Stimulated activated naive CD8-positive, alpha-beta T cell treated with anti-CD3 and anti-CD28 coated beads, Interleukin-15, amount 100 ng/mL, for 72 hours (primary cell): Measurements from ENCODE around the gene CLDN10.
"Not testable (repeated sequence)": the region's sequence is repeated elsewhere in the genome, so short reads cannot be mapped to it uniquely, and the experiment has no call there.

ENCODE experiments used
- ATAC-seq: fragments of 150-1000 bp; cut with Tn5 transposase; 2 replicates; pipeline ENCODE4 v1.10.0; 2021; ENCODE audit warnings: mild to moderate bottlenecking, moderate library complexity
- DNase-seq, 2 donors: peaks; one replicate each; pipeline ENCODE4 v3.0.0; 2021 to 2022
- H3K27ac Mint-ChIP-seq, 2 donors: one replicate each; pipeline ENCODE4 v1.8.0; 2022; ENCODE audit warnings: mild to moderate bottlenecking in 2 of 2, mixed read lengths in 2 of 2, moderate library complexity in 2 of 2
- H3K27me3 Mint-ChIP-seq: one replicate; pipeline ENCODE4 v1.8.0; 2022; ENCODE audit warnings: mixed read lengths
- H3K4me1 Mint-ChIP-seq: one replicate; pipeline ENCODE4 v1.8.0; 2022; ENCODE audit warnings: mild to moderate bottlenecking, mixed read lengths
- H3K4me3 Mint-ChIP-seq, 2 donors: one replicate each; pipeline ENCODE4 v1.8.0; 2022; ENCODE audit warnings: mild to moderate bottlenecking in 2 of 2, mixed read lengths in 2 of 2, moderate library complexity in 1 of 2
- H3K9me3 Mint-ChIP-seq, 2 donors: one replicate each; pipeline ENCODE4 v1.8.0; 2022; ENCODE audit warnings: mixed read lengths in 2 of 2

Gene CLDN10, protein sequence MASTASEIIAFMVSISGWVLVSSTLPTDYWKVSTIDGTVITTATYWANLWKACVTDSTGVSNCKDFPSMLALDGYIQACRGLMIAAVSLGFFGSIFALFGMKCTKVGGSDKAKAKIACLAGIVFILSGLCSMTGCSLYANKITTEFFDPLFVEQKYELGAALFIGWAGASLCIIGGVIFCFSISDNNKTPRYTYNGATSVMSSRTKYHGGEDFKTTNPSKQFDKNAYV

DNA sequence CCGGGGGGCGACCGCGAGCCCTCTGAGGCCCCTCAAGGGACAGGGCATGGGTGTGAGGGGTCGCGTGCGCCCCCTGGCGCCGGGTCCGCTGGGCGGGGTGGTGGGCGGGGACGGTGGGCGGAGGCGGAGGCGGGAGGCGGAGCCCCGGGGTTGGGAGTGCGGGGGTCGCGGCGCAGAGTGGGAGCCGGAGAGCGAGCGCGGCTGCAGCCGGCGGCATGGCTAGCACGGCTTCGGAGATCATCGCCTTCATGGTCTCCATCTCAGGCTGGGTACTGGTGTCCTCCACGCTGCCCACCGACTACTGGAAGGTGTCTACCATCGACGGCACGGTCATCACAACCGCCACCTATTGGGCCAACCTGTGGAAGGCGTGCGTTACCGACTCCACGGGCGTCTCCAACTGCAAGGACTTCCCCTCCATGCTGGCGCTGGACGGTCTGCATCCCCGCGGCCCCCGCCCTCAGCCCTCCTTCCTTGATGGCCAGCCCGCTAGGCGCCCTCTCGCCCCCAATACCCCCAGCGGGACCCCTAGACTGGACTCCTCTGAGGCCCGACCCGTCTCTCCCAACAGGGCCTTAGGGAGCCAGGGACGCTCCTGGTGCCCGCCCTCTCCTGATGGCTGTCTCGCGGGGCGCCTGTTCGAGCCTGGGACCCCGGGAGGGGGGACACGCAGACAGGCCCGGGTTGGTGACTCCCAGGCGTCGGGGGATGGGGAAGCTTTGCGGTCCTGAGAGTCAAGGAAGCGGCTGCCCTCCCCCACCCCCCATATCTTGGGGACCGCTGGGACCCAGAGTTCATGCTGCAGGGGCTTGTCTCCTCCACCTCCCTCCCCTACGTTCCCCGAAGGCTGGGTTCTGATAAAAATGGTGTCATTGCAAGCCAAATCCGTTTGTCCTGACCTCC lies at the start of gene CLDN10:
TSS of gene CLDN10 (plus strand) at position 182 of the 903 bp plus-strand sequence. CDS start at position 216, 34 bp downstream.
- peak in 1 of 2 donors; percentile 6 for DNase-seq
- Mint-ChIP-seq H3K27ac (no peak within 1 kb of the TSS), H3K27me3 (peaks cover 68% of the 10 kb centered on the region), H3K9me3 (no peaks in the 10 kb centered on the region), H3K4me1 (peaks cover 18% of the 10 kb centered on the region), H3K4me3 (peak within 1 kb of the TSS; percentile 50 to 74)
- ATAC-seq = peak; percentile 65

DNA sequence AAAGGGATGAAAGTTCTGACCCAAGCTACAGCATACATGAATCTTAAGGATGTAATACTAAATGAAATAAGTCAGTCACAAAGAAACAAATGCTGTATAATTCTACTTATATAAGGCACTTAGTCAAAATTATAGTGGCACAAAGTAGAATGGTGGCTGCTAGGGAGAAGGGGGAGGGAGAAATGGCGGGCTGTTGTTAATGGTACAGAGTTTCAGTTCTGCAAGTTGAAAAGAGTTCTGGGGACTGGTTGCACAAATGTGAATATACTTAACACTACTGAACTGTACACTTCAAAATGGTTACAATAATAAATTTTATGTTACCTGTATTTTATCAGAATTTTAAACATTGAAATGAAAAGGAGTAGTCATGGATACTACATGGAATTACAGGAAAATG lies 48.9 kb upstream of the CLDN10 start:
- Mint-ChIP-seq H3K27ac (no peak overlapping the region), H3K4me3 (no peak overlapping the region), H3K9me3 (peaks cover 8 to 13% of the 10 kb centered on the region in 2 donors)

DNA sequence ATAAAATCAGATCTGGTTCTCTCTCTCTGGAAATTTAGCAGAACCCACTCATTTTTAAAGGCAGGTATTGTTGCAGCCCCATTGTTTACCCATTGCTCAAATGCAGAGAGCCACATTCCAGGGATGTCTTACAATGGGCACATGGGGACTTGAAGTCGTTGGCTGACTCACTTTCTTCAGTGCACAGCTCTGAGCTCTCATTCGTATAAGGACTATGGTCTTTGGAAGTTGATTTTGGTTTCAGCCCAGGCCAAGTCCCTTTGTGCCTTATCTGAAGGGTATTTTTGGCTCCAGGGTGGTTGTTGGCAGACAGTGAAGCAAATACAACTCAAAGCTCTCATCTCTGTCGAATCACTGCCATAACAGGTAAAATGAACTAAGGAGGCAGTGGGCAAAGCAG lies 47.3 kb upstream of the CLDN10 start:
- peaks cover 8% of the 10 kb centered on the region for H3K27me3 Mint-ChIP-seq
- ATAC-seq (no peak), DNase-seq (no peak)
- no peak overlapping the region for H3K4me3 Mint-ChIP-seq
- peaks cover 8 to 10% of the 10 kb centered on the region in 2 donors for H3K9me3 Mint-ChIP-seq
- H3K27ac Mint-ChIP-seq = no peak overlapping the region
- no peaks in the 10 kb centered on the region for H3K4me1 Mint-ChIP-seq

More for the DNA sequence above, 48.9 kb upstream of the CLDN10 start:
- ATAC-seq = no peak
- Mint-ChIP-seq H3K27me3 (peaks cover 8% of the 10 kb centered on the region), H3K4me1 (no peaks in the 10 kb centered on the region)
- no peak for DNase-seq

DNA sequence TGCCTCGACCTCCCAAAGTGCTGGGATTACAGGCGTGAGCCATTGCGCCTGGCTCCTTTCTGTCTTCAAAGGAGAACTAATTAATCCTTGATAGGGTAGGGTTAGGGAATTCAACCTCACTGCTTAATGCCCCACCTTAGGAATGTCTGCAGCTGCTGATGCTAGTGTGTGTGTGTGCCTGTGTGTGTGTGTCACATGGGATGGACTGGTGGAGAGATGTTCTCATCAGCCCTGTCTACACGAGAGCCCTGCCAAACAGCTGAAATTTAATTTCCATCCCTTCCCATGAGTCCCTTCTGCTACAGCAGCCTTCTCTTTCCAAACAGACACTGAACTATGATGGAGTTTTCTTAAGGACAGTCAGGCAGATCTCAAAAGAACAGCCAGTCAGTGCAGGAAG lies 46.5 kb upstream of the CLDN10 start:
- no peak overlapping the region for H3K4me3 Mint-ChIP-seq
- no peak for DNase-seq
- ATAC-seq = no peak
- no peak overlapping the region for H3K27ac Mint-ChIP-seq
- peaks cover 8% of the 10 kb centered on the region for H3K27me3 Mint-ChIP-seq
- no peaks in the 10 kb centered on the region for H3K4me1 Mint-ChIP-seq
- peaks cover 7 to 8% of the 10 kb centered on the region in 2 donors for H3K9me3 Mint-ChIP-seq

DNA sequence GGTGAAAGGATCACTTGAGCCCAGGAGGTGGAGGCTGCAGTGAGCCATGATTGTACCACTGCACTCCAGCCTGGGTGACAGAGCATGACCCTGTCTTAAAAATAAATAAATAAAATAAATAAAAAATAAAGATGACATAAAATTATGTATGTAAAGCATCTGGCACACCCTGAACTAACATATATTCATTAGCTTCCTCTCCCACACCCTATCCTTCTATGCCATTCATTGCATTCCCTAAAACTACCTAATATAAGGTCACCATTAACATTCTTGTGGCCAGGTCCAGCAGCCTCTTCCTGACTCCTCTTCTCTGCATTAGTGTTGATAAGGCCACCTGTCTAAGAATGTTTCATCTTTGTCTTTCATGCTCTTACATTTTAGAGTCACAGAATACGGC lies 44.5 kb upstream of the CLDN10 start:
- ATAC-seq = no peak
- no peak overlapping the region for H3K27ac Mint-ChIP-seq
- H3K4me3 Mint-ChIP-seq = no peak overlapping the region
- DNase-seq = no peak
- peaks cover 8% of the 10 kb centered on the region for H3K27me3 Mint-ChIP-seq
- no peaks in the 10 kb centered on the region for H3K4me1 Mint-ChIP-seq
- H3K9me3 Mint-ChIP-seq = no peaks in the 10 kb centered on the region

DNA sequence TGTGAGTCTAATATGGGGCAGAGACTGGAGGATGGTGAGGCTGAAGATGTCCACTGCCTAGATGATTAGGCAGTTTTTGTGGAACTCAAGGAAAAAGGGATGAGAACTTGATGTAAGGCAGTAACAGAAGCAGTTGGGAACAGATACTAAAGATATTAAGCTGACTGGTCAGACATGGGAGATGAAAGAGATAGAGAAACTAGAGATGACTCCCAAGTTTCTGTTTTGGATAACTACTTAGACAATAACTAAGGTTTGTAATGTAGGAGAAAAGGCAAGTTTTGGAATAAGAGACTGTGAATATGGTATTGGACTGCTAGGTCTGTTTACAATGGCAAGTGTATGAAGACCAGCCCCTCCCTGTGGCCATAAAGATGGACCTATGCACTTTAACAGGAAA lies 43.5 kb upstream of the CLDN10 start:
- no peaks in the 10 kb centered on the region for H3K9me3 Mint-ChIP-seq
- no peak overlapping the region for H3K4me3 Mint-ChIP-seq
- peaks cover 12% of the 10 kb centered on the region for H3K27me3 Mint-ChIP-seq
- ATAC-seq (no peak), DNase-seq (no peak)
- H3K4me1 Mint-ChIP-seq = no peaks in the 10 kb centered on the region
- no peak overlapping the region for H3K27ac Mint-ChIP-seq

DNA sequence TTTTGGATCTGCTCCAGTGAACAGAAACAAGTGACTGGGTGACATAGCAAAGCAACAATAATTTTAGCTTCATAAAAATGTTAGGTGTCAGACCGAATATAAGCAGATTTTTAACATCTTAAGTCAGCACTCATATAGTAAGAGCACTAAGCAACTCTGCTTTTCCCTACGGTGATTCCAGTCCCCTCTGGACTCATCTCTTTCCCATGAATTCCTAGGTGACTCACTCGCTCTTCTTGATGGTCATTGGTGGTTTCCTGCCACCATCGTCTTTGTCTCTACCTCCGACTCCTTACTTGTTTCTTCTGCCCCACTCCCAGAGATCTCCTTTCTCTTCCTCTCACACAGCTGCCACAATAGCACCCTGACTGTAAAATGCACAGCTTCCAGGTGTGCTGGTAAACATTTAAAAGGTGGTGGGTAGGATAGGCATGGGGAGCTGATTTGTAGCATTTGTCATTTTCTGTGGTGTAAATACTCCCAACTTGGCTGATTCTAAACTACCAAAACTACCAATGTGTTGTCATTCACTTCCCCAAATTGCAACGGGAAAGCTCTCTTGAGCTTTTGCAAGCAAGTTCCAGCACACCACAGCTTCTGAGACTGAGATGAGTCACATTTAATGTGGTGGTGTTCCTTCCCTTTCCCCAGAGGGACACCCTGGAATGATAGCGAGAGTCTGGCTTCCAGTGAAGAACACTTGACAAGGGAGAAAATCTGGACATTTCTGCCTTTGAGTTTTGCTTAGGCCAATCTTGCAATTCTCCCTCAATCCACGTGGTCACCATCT lies 42.8 kb upstream of the CLDN10 start:
- ATAC-seq (no peak), DNase-seq (no peak)
- Mint-ChIP-seq H3K9me3 (no peaks in the 10 kb centered on the region), H3K27me3 (peaks cover 19% of the 10 kb centered on the region), H3K4me1 (no peaks in the 10 kb centered on the region), H3K27ac (no peak overlapping the region), H3K4me3 (no peak overlapping the region)

DNA sequence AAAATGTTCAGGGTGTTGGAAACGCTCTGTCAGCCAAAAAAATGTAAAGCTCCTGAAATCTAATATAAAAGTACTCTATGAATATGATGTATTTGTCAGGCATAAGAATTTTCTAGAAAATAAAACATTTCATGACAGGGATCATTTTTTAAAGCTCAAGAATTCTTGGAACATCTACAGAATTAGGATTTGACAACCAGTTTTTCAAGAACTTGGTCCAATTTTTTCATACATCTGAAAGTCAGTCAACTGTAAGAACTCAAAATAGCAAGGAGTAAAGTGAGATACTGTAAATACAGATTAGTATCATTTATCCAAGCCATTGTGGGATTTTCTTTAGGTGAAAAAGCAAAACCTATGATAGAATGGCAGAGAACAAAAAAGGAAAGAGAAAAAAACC lies 41.6 kb upstream of the CLDN10 start:
- Mint-ChIP-seq H3K4me1 (no peaks in the 10 kb centered on the region), H3K27me3 (peaks cover 21% of the 10 kb centered on the region), H3K9me3 (no peaks in the 10 kb centered on the region), H3K27ac (no peak overlapping the region), H3K4me3 (no peak overlapping the region)
- DNase-seq (no peak), ATAC-seq (no peak)

DNA sequence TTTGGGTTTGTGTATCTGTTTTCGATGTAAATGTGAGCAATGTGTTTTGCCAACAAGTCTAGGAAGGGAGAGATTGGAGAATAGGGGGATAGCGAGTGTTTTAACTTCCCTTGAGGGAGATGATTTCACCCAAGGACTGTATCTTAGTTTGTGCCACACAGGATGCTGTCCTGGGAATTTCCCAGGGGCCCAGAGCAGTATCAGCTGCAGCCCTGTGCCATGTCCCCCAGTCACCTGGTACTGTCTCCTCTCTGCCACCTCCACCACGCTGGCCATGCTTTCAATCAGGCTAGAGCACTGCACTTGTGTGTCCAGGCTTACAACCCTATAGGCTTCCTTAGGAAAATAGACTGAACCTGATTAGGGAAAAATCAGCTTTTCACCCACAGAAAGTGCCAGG lies 40.1 kb upstream of the CLDN10 start:
- no peak for DNase-seq
- no peak overlapping the region for H3K4me3 Mint-ChIP-seq
- no peak overlapping the region for H3K27ac Mint-ChIP-seq
- no peaks in the 10 kb centered on the region for H3K4me1 Mint-ChIP-seq
- ATAC-seq = no peak
- peaks cover 16% of the 10 kb centered on the region for H3K27me3 Mint-ChIP-seq
- H3K9me3 Mint-ChIP-seq = no peaks in the 10 kb centered on the region

DNA sequence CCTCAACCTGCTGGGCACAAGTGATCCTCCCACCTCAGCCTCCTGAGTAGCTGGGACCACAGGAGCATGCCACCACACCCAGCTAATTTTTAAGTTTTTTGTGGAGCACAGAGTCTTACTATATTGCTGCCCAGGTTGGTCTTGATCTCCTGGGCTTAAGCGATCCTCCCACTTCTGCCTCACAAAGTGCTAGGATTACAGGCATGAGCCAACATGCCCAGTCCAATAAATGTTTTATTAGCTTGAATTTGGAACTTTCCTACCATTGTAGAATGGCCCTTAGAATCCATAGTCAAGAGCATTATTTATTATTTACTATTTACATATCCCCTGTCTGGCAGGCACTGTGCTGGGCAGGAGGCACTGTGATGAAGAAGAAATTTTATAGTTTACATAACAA lies 39.6 kb upstream of the CLDN10 start:
- ATAC-seq (no peak), DNase-seq (no peak)
- no peak overlapping the region for H3K27ac Mint-ChIP-seq
- no peak overlapping the region for H3K4me3 Mint-ChIP-seq
- H3K4me1 Mint-ChIP-seq = no peaks in the 10 kb centered on the region
- H3K27me3 Mint-ChIP-seq = peaks cover 19% of the 10 kb centered on the region
- no peaks in the 10 kb centered on the region for H3K9me3 Mint-ChIP-seq

DNA sequence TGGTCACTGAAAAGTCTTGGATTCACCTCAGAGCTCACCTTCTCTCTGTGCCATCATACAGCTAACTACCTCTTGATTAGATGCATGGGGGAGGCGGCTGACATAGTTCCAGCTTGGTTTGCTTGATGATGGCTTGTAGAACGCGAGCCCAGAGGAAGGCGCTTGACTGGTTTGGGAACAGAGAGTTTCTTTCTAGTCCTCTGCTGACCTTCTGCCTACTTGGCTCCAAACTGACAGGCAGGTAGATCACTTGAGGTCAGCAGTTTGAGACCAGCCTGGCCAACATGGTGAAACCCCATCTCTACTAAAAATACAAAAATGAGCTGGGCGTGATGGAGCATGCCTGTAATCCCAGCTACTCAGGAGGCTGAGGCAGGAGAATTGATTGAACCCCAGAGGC lies 36.9 kb upstream of the CLDN10 start:
- not testable (repeated sequence) for H3K4me1 Mint-ChIP-seq, DNase-seq, H3K4me3 Mint-ChIP-seq, H3K9me3 Mint-ChIP-seq, H3K27ac Mint-ChIP-seq, ATAC-seq
- peaks cover 19% of the 10 kb centered on the region for H3K27me3 Mint-ChIP-seq

DNA sequence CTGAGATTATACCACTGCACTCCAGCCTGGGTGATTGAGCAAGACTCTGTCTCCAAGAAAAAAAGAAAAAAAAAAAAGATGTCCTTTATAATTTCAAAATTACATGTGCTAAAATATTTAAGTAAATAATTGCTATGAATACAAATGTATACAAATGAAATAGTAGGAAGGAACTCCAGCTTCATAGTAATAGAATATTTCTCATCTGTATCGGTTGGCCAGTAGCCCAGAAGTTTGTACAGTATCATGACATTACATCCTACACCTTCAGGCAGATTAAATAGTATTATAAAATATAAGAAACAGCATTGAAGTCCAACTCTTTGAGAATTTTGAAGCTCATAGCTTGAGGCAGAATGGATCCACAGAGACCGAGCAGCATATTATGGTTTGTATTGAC lies 36.5 kb upstream of the CLDN10 start:
- no peak overlapping the region for H3K4me3 Mint-ChIP-seq

DNA sequence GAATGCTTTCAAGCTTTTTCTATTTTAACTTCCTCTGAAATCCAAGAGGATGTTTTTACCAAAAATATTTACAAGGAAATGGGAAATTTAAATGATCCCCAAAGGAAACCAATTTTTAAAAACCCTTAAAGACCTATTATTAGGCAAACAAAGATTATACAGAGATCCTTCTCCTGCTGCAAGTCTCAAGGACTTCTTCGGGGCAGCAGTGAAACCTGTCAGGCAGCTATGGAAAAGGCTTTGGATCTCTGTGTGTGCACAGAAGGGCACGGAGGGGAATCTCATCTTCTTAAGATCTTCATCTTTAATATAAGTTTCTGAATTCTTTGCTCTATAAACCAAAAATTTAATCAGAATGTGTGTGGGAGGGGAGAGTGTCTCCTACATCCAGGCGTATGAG lies 36.0 kb upstream of the CLDN10 start:
- ATAC-seq (no peak), DNase-seq (no peak)
- peaks cover 19% of the 10 kb centered on the region for H3K27me3 Mint-ChIP-seq
- H3K4me3 Mint-ChIP-seq = no peak overlapping the region
- H3K27ac Mint-ChIP-seq = no peak overlapping the region
- no peaks in the 10 kb centered on the region for H3K9me3 Mint-ChIP-seq
- H3K4me1 Mint-ChIP-seq = no peaks in the 10 kb centered on the region

More for the DNA sequence above, 36.5 kb upstream of the CLDN10 start:
- no peak for DNase-seq
- H3K27me3 Mint-ChIP-seq = peaks cover 19% of the 10 kb centered on the region
- H3K27ac Mint-ChIP-seq = no peak overlapping the region
- no peaks in the 10 kb centered on the region for H3K4me1 Mint-ChIP-seq
- no peak for ATAC-seq
- no peaks in the 10 kb centered on the region for H3K9me3 Mint-ChIP-seq

DNA sequence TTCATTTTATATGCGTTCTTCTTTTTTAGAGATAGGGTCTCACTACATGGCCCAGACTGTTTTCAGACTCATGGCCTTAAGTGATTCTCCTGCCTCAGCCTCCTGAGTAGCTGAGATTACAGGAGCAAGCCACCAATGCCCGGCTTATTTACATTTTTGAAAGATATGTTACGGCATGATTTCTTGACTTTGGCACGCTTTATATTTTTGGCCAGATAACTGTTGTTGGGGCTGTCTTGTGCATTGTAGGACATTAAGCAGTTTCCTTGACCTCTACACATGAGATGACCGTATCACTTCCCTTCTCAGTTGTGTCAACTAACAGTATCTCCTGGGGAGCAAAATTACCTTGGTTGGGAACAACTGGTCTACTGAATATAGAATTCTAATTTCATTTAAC lies 28.9 kb upstream of the CLDN10 start:
- H3K4me3 Mint-ChIP-seq = no peak overlapping the region
- ATAC-seq = no peak
- no peak overlapping the region for H3K27ac Mint-ChIP-seq
- peaks cover 14% of the 10 kb centered on the region for H3K27me3 Mint-ChIP-seq
- no peaks in the 10 kb centered on the region for H3K4me1 Mint-ChIP-seq
- DNase-seq = no peak
- peaks cover 8 to 10% of the 10 kb centered on the region in 2 donors for H3K9me3 Mint-ChIP-seq

DNA sequence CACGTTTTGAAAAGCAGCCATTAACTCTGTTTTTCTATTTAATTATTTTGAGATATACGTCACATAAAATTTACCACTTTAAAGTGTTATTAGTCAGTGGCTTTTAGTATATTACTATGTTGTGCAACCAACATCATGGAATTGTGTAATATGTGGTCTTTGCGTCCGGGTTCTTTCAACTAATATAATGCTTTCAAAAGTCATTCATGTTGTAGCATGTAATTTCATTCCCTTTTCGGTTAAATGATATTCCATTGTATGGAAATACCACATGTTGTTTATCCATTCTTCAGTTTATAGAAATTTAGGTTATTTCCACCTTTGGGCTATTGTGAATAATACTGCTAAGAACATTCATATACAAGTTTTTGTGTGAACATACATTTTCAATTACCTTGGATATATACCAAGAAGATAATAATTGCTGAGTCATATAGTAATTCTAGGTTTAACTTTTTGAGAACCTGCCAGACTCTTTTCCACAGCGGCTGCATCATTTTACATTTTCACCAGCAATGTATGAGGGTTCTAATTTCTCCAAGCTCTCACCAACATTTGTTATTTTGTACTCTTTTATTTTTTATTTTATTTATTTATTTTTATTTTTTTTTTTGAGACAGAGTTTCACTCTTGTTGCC lies 28.1 kb upstream of the CLDN10 start:
- Mint-ChIP-seq H3K27me3 (peaks cover 18% of the 10 kb centered on the region), H3K4me3 (no peak overlapping the region), H3K9me3 (peaks cover 11 to 12% of the 10 kb centered on the region in 2 donors), H3K4me1 (no peaks in the 10 kb centered on the region), H3K27ac (no peak overlapping the region)
- DNase-seq (no peak), ATAC-seq (no peak)
